IMR-90 (cell line): ENCODE data around the gene KCNH4. TPM values are rescaled to one million over a fixed set of nuclear protein-coding genes. Genes with fewer than 3 reads are reported as not detected.

Source experiments
- ATAC-seq: fragments of 200-7000 bp; cut with Tn5 transposase; 2 replicates; pipeline ENCODE4 v1.9.1; 2020; ENCODE audit warnings: low read depth, mild to moderate bottlenecking, moderate library complexity
- BruUV-seq: library from RNA; stranded (reverse); fragments of 400-500 nt; replicated peaks from 2 replicates; lab custom pipeline; 2021; lab: Mats Ljungman, UMichigan
- CTCF ChIA-PET: fragments of 300-600 bp; formaldehyde crosslinking; extraction: SDS; loops from one replicate; lab custom pipeline; 2021; ENCODE audit warnings: antibody characterized with exemption; lab: Yijun Ruan, JAX
- POLR2A ChIA-PET: fragments of 300-600 bp; sonication (Branson Sonifier 250); formaldehyde crosslinking; loops from one replicate; lab custom pipeline; 2022; ENCODE audit warnings: antibody characterized with exemption; ENCODE audit not compliant: unreplicated experiment; lab: Charles Lee
- DNase-seq: peaks from one replicate; pipeline ENCODE4 v3.0.0; 2013
- H2AFZ ChIP-seq: replicated peaks from 2 replicates; pipeline ENCODE3; 2013; ENCODE audit warnings: low read length, mild to moderate bottlenecking; ENCODE audit not compliant: poor library complexity
- H2AK5ac ChIP-seq: 2 replicates; pipeline ENCODE4 v1.6.1; 2013; ENCODE audit warnings: low read depth, low read length, inconsistent platforms
- H2AK9ac ChIP-seq: replicated peaks from 2 replicates; pipeline ENCODE3; 2013; ENCODE audit warnings: mild to moderate bottlenecking, low read depth, low read length, moderate library complexity; ENCODE audit not compliant: poor library complexity
- H2BK120ac ChIP-seq: 2 replicates; pipeline ENCODE4 v1.6.1; 2013; ENCODE audit warnings: low read depth, low read length, inconsistent platforms
- H2BK15ac ChIP-seq: 3 replicates; pipeline ENCODE4 v1.6.1; 2013; ENCODE audit warnings: low read depth, low read length, inconsistent platforms
- H2BK20ac ChIP-seq: 2 replicates; pipeline ENCODE4 v1.6.1; 2013; ENCODE audit warnings: low read depth, mild to moderate bottlenecking, inconsistent platforms, low read length, moderate library complexity
- H2BK5ac ChIP-seq: 2 replicates; pipeline ENCODE4 v1.6.1; 2013; ENCODE audit warnings: mild to moderate bottlenecking, low read depth, low read length, inconsistent platforms; ENCODE audit not compliant: poor library complexity, severe bottlenecking
- H3K14ac ChIP-seq: replicated peaks from 2 replicates; pipeline ENCODE4 v1.6.1; 2013; ENCODE audit warnings: low read depth, low read length, inconsistent platforms
- H3K18ac ChIP-seq: 2 replicates; pipeline ENCODE4 v1.6.1; 2013; ENCODE audit warnings: low read depth, low read length, control low read depth
- H3K23ac ChIP-seq: 2 replicates; pipeline ENCODE4 v1.6.1; 2013; ENCODE audit warnings: low read depth, low read length, inconsistent platforms
- H3K27ac ChIP-seq: 2 replicates; pipeline ENCODE4 v1.5.1; 2013; ENCODE audit warnings: mild to moderate bottlenecking, control low read depth, low read length; ENCODE audit not compliant: insufficient read depth
- H3K27me3 ChIP-seq: 2 replicates; pipeline ENCODE4 v1.6.1; 2013; ENCODE audit warnings: low read length; ENCODE audit not compliant: control insufficient read depth, insufficient read depth
- H3K36me3 ChIP-seq: 2 replicates; pipeline ENCODE4 v1.6.1; 2013; ENCODE audit warnings: low read length, mixed read lengths; ENCODE audit not compliant: control insufficient read depth, insufficient read depth
- H3K4ac ChIP-seq: 2 replicates; pipeline ENCODE4 v1.6.1; 2013; ENCODE audit warnings: low read depth, low read length, inconsistent platforms
- H3K4me1 ChIP-seq: 2 replicates; pipeline ENCODE4 v1.6.1; 2013; ENCODE audit warnings: low read length, mixed read lengths; ENCODE audit not compliant: control insufficient read depth, insufficient read depth
- H3K4me2 ChIP-seq: 2 replicates; pipeline ENCODE4 v1.6.1; 2013; ENCODE audit warnings: low read depth, mild to moderate bottlenecking, control low read depth, low read length, moderate library complexity
- H3K4me3 ChIP-seq: 2 replicates; pipeline ENCODE4 v1.5.1; 2013; ENCODE audit warnings: low read depth, mild to moderate bottlenecking, control low read depth, low read length, moderate library complexity; ENCODE audit not compliant: insufficient read depth
- H3K56ac ChIP-seq: 2 replicates; pipeline ENCODE4 v1.6.1; 2013; ENCODE audit warnings: low read length, inconsistent platforms; ENCODE audit not compliant: insufficient read depth; ENCODE audit errors: extremely low read depth
- H3K79me1 ChIP-seq, 2 experiments: 2 replicates each; pipeline ENCODE4 v1.6.1; 2013; ENCODE audit warnings: low read length in 2 of 2, inconsistent platforms in 1 of 2, low read depth in 1 of 2
- H3K9ac ChIP-seq: 2 replicates; pipeline ENCODE4 v1.6.1; 2013; ENCODE audit warnings: low read depth, low read length, control low read depth
- H3K9me1 ChIP-seq: 2 replicates; pipeline ENCODE4 v1.6.1; 2013; ENCODE audit warnings: low read length, inconsistent platforms; ENCODE audit not compliant: insufficient read depth
- H3K9me3 ChIP-seq: 2 replicates; pipeline ENCODE4 v1.6.1; 2013; ENCODE audit warnings: low read length; ENCODE audit not compliant: control insufficient read depth, insufficient read depth
- H4K20me1 ChIP-seq: 2 replicates; pipeline ENCODE4 v1.6.1; 2013; ENCODE audit warnings: low read length, inconsistent platforms; ENCODE audit not compliant: insufficient read depth
- H4K5ac ChIP-seq: 2 replicates; pipeline ENCODE4 v1.6.1; 2013; ENCODE audit warnings: mild to moderate bottlenecking, low read depth, low read length, control low read depth
- H4K8ac ChIP-seq, 2 experiments: 2 replicates each; pipeline ENCODE4 v1.6.1; 2013; ENCODE audit warnings: low read depth in 2 of 2, low read length in 2 of 2, control low read depth in 1 of 2, inconsistent platforms in 1 of 2
- H4K91ac ChIP-seq: 2 replicates; pipeline ENCODE4 v1.6.1; 2013; ENCODE audit warnings: low read depth, low read length, inconsistent platforms; ENCODE audit not compliant: insufficient read depth
- BHLHE40 ChIP-seq: fragments of 150-350 bp; IDR thresholded peaks from 2 replicates; pipeline ENCODE4 v1.6.1; 2016; ENCODE audit warnings: mild to moderate bottlenecking, low read depth, low read length
- CHD1 ChIP-seq: IDR thresholded peaks from 2 replicates; pipeline ENCODE4 v1.6.1; 2012; ENCODE audit warnings: low read depth, low read length, improper control_type of control experiment
- FOS ChIP-seq: fragments of 150-350 bp; IDR thresholded peaks from 2 replicates; pipeline ENCODE4 v1.6.1; 2016; ENCODE audit warnings: low read depth, low read length
- MAFK ChIP-seq: IDR thresholded peaks from 2 replicates; pipeline ENCODE4 v1.6.1; 2012; ENCODE audit warnings: low read depth, low read length, improper control_type of control experiment
- MAZ ChIP-seq: IDR thresholded peaks from 2 replicates; pipeline ENCODE4 v1.6.1; 2012; ENCODE audit warnings: low read depth, mild to moderate bottlenecking, low read length, improper control_type of control experiment, moderate library complexity, borderline replicate concordance
- MXI1 ChIP-seq: IDR thresholded peaks from 2 replicates; pipeline ENCODE4 v1.6.1; 2012; ENCODE audit warnings: low read depth, mild to moderate bottlenecking, low read length, moderate library complexity, borderline replicate concordance
- NFE2L2 ChIP-seq: fragments of 150-350 bp; IDR thresholded peaks from 2 replicates; pipeline ENCODE4 v1.6.1; 2016; ENCODE audit warnings: low read depth, mild to moderate bottlenecking, low read length
- POLR2A ChIP-seq: IDR thresholded peaks from 2 replicates; pipeline ENCODE4 v1.6.1; 2012; ENCODE audit warnings: mild to moderate bottlenecking, low read depth, low read length
- RAD21 ChIP-seq: IDR thresholded peaks from 2 replicates; pipeline ENCODE4 v1.6.1; 2012; ENCODE audit warnings: low read length, improper control_type of control experiment
- RCOR1 ChIP-seq: IDR thresholded peaks from 2 replicates; pipeline ENCODE4 v1.6.1; 2012; ENCODE audit warnings: mild to moderate bottlenecking, low read length, improper control_type of control experiment; ENCODE audit not compliant: insufficient replicate concordance
- SMC3 ChIP-seq: fragments of 150-350 bp; IDR thresholded peaks from 2 replicates; pipeline ENCODE4 v1.6.1; 2016; ENCODE audit warnings: low read depth, mild to moderate bottlenecking, antibody characterized with exemption, low read length, moderate library complexity
- WGBS, 2 experiments: methylation state at CpG; one replicate each; pipeline versions ENCODE4 v1.1.5 to v1.1.7; 2013; ENCODE audit warnings: missing lambda C conversion rate in 2 of 2; ENCODE audit not compliant: insufficient read length in 1 of 2; ENCODE audit errors: extremely low coverage in 2 of 2; 5-methylcytosine and 5-hydroxymethylcytosine counted together
- dilution Hi-C: fragments of 300-500 bp; cut with HindIII; formaldehyde crosslinking; loops from one replicate; pipeline ENCODE4 v1.14.3; 2018; ENCODE audit warnings: low sequenced_read_pairs; ENCODE audit not compliant: unreplicated experiment
- in situ Hi-C: fragments of 300-500 bp; cut with MboI; formaldehyde crosslinking; loops from 3 replicates; pipeline ENCODE4 v1.14.3; 2019; ENCODE audit warnings: low sequenced_read_pairs, inconsistent platforms, mixed read lengths
- intact Hi-C: fragments of 100-400 bp; cut with micrococcal nuclease; formaldehyde crosslinking; loops from 2 replicates; pipeline ENCODE4 v1.10.0; 2022
- polyA plus RNA-seq, 3 experiments: library from polyadenylated mRNA; depleted of rRNA; stranded (reverse); fragments of >200 nt; gene quantifications; 2 replicates each; pipeline ENCODE4 v1.2.3, GENCODE V29; 2012; ENCODE audit warnings: low replicate concordance in 1 of 3
- total RNA-seq: library from RNA; depleted of rRNA; stranded (reverse); fragments of >200 nt; gene quantifications from 2 replicates; pipeline ENCODE4 v1.2.3, GENCODE V29; 2012
- TF ChIP-seq, protein P1 (sequence below): conservative IDR thresholded peaks from 2 replicates; pipeline ENCODE4 v1.5.1; 2012; ENCODE audit warnings: mild to moderate bottlenecking, low read depth, low read length, improper control_type of control experiment
- TF ChIP-seq, protein P2 (sequence below): fragments of 150-350 bp; IDR thresholded peaks from 2 replicates; pipeline ENCODE4 v1.6.1; 2016; ENCODE audit warnings: low read depth, mild to moderate bottlenecking, low read length, moderate library complexity, borderline replicate concordance
- TF ChIP-seq, protein P3 (sequence below): fragments of 150-350 bp; IDR thresholded peaks from 2 replicates; pipeline ENCODE4 v1.6.1; 2017; ENCODE audit warnings: mild to moderate bottlenecking, antibody characterized with exemption, low read length, low read depth

The KCNH4 gene
- total and polyA plus RNA-seq, 2 of the 4 experiments (the other 2 are of a cell fraction): 0.03 TPM; not detected in 1

DNA sequence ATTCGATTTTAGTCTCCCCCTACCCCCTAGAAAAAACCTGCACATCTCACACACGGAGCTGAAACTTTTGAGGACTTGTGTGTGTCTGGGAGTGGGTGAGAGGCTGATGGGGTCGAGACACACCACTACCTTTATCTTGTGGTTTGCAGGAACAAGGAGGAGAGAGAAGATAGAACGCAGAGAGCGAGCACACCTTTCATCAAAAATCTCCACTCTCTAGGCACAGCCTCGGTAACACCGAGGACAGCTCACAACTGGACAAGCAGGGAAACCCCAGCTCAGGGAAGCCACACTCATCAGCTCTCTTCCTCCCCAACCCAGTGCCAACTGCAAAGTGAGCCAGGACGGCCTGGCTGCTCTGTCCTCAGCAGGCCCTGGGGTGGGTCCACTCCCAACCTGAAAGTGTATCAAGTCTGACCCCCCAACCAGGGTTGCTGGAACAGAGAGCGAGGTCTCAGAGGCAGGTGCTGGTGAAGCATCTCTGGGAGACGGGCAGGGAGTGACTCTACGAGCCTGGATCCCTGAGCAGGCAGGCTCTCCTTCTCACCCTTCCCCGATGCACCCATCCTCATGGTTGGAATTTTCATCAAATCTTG is 18.6 kb upstream of the KCNH4 start:
- Histone ChIP-seq H4K8ac (no peak overlapping the region), H2AK5ac (no peak overlapping the region), H3K27ac (no peak overlapping the region), H3K27me3 (no peaks in the 10 kb centered on the region), H3K56ac (no peak overlapping the region), H3K4me2 (no peak overlapping the region), H2AFZ (no peak overlapping the region), H2BK120ac (no peak overlapping the region), H2AK9ac (no peak overlapping the region), H3K9ac (no peak overlapping the region), H4K20me1 (peaks cover 3% of the 10 kb centered on the region; the same call in 1 of the 2 replicates), H3K23ac (no peak overlapping the region), H3K36me3 (peaks cover 34% of the 10 kb centered on the region), H4K91ac (no peak overlapping the region), H3K14ac (no peak overlapping the region), H2BK20ac (no peak overlapping the region), H3K79me1 (peaks cover 0 to 3% of the 10 kb centered on the region in 2 experiments; a peak in 2 of 4 replicates), H2BK5ac (no peak overlapping the region), H3K18ac (no peak overlapping the region), H3K4ac (no peak overlapping the region), H4K5ac (no peak overlapping the region), H3K4me1 (no peaks in the 10 kb centered on the region), H3K4me3 (no peak overlapping the region), H3K9me3 (no peaks in the 10 kb centered on the region), H3K9me1 (peaks cover 6% of the 10 kb centered on the region), H2BK15ac (no peak overlapping the region)
- DNase-seq: no peak
- in situ Hi-C loops (no loop called here), dilution Hi-C loops (no loop called here), intact Hi-C loops (no loop called here)
- WGBS, 2 experiments: no CpG with 5 or more reads among the region's 12 CpGs
- TF ChIP-seq MAZ: no peak
- TF ChIP-seq, protein P1, sequence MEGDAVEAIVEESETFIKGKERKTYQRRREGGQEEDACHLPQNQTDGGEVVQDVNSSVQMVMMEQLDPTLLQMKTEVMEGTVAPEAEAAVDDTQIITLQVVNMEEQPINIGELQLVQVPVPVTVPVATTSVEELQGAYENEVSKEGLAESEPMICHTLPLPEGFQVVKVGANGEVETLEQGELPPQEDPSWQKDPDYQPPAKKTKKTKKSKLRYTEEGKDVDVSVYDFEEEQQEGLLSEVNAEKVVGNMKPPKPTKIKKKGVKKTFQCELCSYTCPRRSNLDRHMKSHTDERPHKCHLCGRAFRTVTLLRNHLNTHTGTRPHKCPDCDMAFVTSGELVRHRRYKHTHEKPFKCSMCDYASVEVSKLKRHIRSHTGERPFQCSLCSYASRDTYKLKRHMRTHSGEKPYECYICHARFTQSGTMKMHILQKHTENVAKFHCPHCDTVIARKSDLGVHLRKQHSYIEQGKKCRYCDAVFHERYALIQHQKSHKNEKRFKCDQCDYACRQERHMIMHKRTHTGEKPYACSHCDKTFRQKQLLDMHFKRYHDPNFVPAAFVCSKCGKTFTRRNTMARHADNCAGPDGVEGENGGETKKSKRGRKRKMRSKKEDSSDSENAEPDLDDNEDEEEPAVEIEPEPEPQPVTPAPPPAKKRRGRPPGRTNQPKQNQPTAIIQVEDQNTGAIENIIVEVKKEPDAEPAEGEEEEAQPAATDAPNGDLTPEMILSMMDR: no peak
- TF ChIP-seq SMC3: no peak
- no peak for TF ChIP-seq BHLHE40
- no peak for TF ChIP-seq RAD21
- TF ChIP-seq, protein P2, sequence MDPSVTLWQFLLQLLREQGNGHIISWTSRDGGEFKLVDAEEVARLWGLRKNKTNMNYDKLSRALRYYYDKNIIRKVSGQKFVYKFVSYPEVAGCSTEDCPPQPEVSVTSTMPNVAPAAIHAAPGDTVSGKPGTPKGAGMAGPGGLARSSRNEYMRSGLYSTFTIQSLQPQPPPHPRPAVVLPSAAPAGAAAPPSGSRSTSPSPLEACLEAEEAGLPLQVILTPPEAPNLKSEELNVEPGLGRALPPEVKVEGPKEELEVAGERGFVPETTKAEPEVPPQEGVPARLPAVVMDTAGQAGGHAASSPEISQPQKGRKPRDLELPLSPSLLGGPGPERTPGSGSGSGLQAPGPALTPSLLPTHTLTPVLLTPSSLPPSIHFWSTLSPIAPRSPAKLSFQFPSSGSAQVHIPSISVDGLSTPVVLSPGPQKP: no peak
- no peak for TF ChIP-seq POLR2A
- TF ChIP-seq MXI1: no peak
- no peak for TF ChIP-seq RCOR1
- TF ChIP-seq FOS: no peak
- no peak for TF ChIP-seq CHD1
- TF ChIP-seq NFE2L2: no peak
- no peak for TF ChIP-seq MAFK
- TF ChIP-seq, protein P3, sequence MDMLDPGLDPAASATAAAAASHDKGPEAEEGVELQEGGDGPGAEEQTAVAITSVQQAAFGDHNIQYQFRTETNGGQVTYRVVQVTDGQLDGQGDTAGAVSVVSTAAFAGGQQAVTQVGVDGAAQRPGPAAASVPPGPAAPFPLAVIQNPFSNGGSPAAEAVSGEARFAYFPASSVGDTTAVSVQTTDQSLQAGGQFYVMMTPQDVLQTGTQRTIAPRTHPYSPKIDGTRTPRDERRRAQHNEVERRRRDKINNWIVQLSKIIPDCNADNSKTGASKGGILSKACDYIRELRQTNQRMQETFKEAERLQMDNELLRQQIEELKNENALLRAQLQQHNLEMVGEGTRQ: no peak
- BruUV-seq: no TSS peak
- CTCF ChIA-PET: no interaction called here
- ATAC-seq: no peak
- POLR2A ChIA-PET: no interaction called here
